DMS153 treated with DMSO at 0.1 percent for 48 hours (cell line): ENCODE measurements around the gene ARPP21.
A peak's percentile ranks its signal among the peaks of the same experiment; 100 is the strongest.

Experiments used
- DNase-seq: peaks from one replicate; lab custom pipeline; 2025; ENCODE audit not compliant: unreplicated experiment; lab: John Stamatoyannopoulos, UW

The ARPP21 gene

GRCh38 chr3:35641331-35641730, 2.0 kb downstream of the ARPP21 start:
- no peak for DNase-seq

- DNase-seq, result no peak
Observed at GRCh38 chr3:35641920-35642527, 2.7 kb downstream of the ARPP21 start.

GRCh38 chr3:35643495-35643894, 4.2 kb downstream of the ARPP21 start:
- no peak for DNase-seq

GRCh38 chr3:35644451-35644850, 5.1 kb downstream of the ARPP21 start:
- DNase-seq, result no peak

GRCh38 chr3:35645189-35645588, 5.9 kb downstream of the ARPP21 start:
- DNase-seq, result no peak

GRCh38 chr3:35646081-35646480, 6.8 kb downstream of the ARPP21 start:
- DNase-seq, result no peak

GRCh38 chr3:35647461-35647860, 8.1 kb downstream of the ARPP21 start:
- no peak for DNase-seq

- no peak for DNase-seq
Observed at GRCh38 chr3:35648347-35648746, 9.0 kb downstream of the ARPP21 start.

GRCh38 chr3:35649405-35649804, 10.1 kb downstream of the ARPP21 start:
- no peak for DNase-seq

GRCh38 chr3:35651426-35651825, 12.1 kb downstream of the ARPP21 start:
- DNase-seq, result no peak

GRCh38 chr3:35651851-35652250, 12.5 kb downstream of the ARPP21 start:
- no peak for DNase-seq

GRCh38 chr3:35653347-35653746, 14.0 kb downstream of the ARPP21 start:
- no peak for DNase-seq

GRCh38 chr3:35654476-35654875, 15.2 kb downstream of the ARPP21 start:
- no peak for DNase-seq

- no peak for DNase-seq
Observed at GRCh38 chr3:35658686-35659085, 19.4 kb downstream of the ARPP21 start.

GRCh38 chr3:35659768-35660167, 20.4 kb downstream of the ARPP21 start:
- DNase-seq, result no peak

GRCh38 chr3:35663471-35663870, 24.1 kb downstream of the ARPP21 start:
- no peak for DNase-seq

- peak; percentile 61 for DNase-seq
Observed at GRCh38 chr3:35664460-35664919, 25.2 kb downstream of the ARPP21 start.

- DNase-seq, result no peak
Observed at GRCh38 chr3:35665390-35666055, 26.2 kb downstream of the ARPP21 start.

GRCh38 chr3:35666888-35667287, 27.6 kb downstream of the ARPP21 start:
- no peak for DNase-seq

GRCh38 chr3:35670408-35670965, 31.2 kb downstream of the ARPP21 start:
- no peak for DNase-seq

GRCh38 chr3:35671483-35671882, 32.2 kb downstream of the ARPP21 start:
- no peak for DNase-seq

GRCh38 chr3:35673017-35673416, 33.7 kb downstream of the ARPP21 start:
- no peak for DNase-seq
